ENCODE data around the gene FANCE. TPM values are rescaled to one million over a fixed set of nuclear protein-coding genes. Genes with fewer than 3 reads are reported as not detected.

The FANCE gene
- total RNA-seq, 2 experiments from 2014 or later, result 1.6 to 1.7 TPM

GRCh38 chr6:35490821-35491557, 38.9 kb downstream of the FANCE start:
- TF ChIP-seq, protein P1, sequence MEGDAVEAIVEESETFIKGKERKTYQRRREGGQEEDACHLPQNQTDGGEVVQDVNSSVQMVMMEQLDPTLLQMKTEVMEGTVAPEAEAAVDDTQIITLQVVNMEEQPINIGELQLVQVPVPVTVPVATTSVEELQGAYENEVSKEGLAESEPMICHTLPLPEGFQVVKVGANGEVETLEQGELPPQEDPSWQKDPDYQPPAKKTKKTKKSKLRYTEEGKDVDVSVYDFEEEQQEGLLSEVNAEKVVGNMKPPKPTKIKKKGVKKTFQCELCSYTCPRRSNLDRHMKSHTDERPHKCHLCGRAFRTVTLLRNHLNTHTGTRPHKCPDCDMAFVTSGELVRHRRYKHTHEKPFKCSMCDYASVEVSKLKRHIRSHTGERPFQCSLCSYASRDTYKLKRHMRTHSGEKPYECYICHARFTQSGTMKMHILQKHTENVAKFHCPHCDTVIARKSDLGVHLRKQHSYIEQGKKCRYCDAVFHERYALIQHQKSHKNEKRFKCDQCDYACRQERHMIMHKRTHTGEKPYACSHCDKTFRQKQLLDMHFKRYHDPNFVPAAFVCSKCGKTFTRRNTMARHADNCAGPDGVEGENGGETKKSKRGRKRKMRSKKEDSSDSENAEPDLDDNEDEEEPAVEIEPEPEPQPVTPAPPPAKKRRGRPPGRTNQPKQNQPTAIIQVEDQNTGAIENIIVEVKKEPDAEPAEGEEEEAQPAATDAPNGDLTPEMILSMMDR (IDR thresholded peaks at IDR 0.05), result no peak
- DNase-seq, result no peak
- H3K27ac Mint-ChIP-seq, result no peak overlapping the region
- peaks cover 14% of the 10 kb centered on the region for H3K4me1 ChIP-seq (ENCODE audit: insufficient read depth, low read length)
- CTCF ChIA-PET, result no interaction called here
- H3K4me1 Mint-ChIP-seq (ENCODE audit: low read depth), result peaks cover 18% of the 10 kb centered on the region
- no peak overlapping the region for H3K4me3 ChIP-seq (ENCODE audit: low read length)
- H3K27me3 ChIP-seq (ENCODE audit: control insufficient read depth in 1 of 2, insufficient read depth in 2 of 2, low read length in 2 of 2), result no peaks in the 10 kb centered on the region
- no peaks in the 10 kb centered on the region for H3K27me3 Mint-ChIP-seq
- H3K36me3 ChIP-seq (ENCODE audit: insufficient read depth, low read length), result no peaks in the 10 kb centered on the region
- H3K36me3 Mint-ChIP-seq (ENCODE audit: low read depth), result no peaks in the 10 kb centered on the region
- no peaks in the 10 kb centered on the region for H3K9me3 ChIP-seq (ENCODE audit: control insufficient read depth in 1 of 2, insufficient read depth in 1 of 2, low read length in 2 of 2)
- no peak for ATAC-seq (ENCODE audit: poor library complexity)
- POLR2A ChIA-PET, result no interaction called here
- no peak overlapping the region for H3K4me3 Mint-ChIP-seq
- intact Hi-C loops (cut with DNase I, micrococcal nuclease), result no loop called here
- no peaks in the 10 kb centered on the region for H3K9me3 Mint-ChIP-seq
- H3K27ac ChIP-seq (ENCODE audit: low read depth in 1 of 2, low read length in 2 of 2), result no peak overlapping the region

- intact Hi-C loops (cut with DNase I, micrococcal nuclease), result no loop called here
- POLR2A ChIA-PET, result interaction anchor here (0.6 kb wide), 1 partner anchor 969 kb away, joined by 3 read pairs; no protein-coding TSS in a partner anchor
- H3K27ac ChIP-seq (ENCODE audit: low read depth in 1 of 2, low read length in 2 of 2), result no peak overlapping the region
- no peak overlapping the region for H3K27ac Mint-ChIP-seq
- CTCF ChIA-PET, result no interaction called here
- H3K27me3 Mint-ChIP-seq, result no peaks in the 10 kb centered on the region
- ATAC-seq (ENCODE audit: poor library complexity) (no peak), DNase-seq (no peak)
- H3K4me1 Mint-ChIP-seq (ENCODE audit: low read depth), result peaks cover 18% of the 10 kb centered on the region
- H3K4me3 Mint-ChIP-seq, result no peak overlapping the region
- H3K4me3 ChIP-seq (ENCODE audit: low read length), result no peak overlapping the region
- H3K27me3 ChIP-seq (ENCODE audit: control insufficient read depth in 1 of 2, insufficient read depth in 2 of 2, low read length in 2 of 2), result no peaks in the 10 kb centered on the region
- H3K36me3 ChIP-seq (ENCODE audit: insufficient read depth, low read length), result no peaks in the 10 kb centered on the region
- H3K9me3 ChIP-seq (ENCODE audit: control insufficient read depth in 1 of 2, insufficient read depth in 1 of 2, low read length in 2 of 2), result no peaks in the 10 kb centered on the region
- H3K36me3 Mint-ChIP-seq (ENCODE audit: low read depth), result no peaks in the 10 kb centered on the region
- H3K4me1 ChIP-seq (ENCODE audit: insufficient read depth, low read length), result peaks cover 14% of the 10 kb centered on the region
- TF ChIP-seq, protein P1 (IDR thresholded peaks at IDR 0.05), result no peak
- no peaks in the 10 kb centered on the region for H3K9me3 Mint-ChIP-seq
These were observed 39.6 kb downstream of the FANCE start for GRCh38 chr6:35491558-35492257.

DNA sequence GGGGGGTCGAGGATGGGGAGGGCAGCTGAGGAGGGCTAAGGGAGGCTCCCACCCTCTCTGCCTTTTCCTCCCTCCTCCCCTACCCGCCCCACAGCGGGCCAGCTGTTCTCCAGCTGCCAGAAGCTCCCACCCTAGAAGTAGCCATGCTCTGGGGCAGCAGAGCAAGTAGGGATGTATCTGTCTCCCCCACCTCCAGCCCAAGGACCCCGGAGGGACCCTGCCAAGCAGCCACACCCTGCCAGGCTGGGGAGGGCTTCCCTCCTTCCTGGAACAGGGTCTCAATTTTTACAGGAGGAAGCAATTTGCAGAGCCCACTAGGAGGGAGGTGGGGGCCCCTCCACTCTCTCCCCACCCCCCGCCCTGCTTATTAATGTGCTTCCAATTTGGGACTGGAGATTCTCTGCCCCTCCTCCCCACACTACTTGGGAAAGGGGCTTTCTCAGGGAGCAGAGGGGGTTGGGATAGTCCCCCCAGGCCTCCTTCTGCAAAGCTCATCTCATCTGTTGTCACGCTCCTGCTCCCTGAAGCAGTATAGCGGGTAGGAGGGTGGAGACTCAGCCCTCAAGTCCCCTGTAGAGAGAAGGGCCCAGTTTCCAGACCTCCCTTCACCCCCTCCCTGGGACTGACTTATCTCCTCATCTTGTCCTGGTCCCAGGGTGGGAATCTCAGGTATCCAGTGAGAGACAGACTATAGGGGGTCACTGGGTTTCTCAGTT, 40.3 kb downstream of the FANCE start:
- CTCF ChIA-PET, result no interaction called here
- ATAC-seq (ENCODE audit: poor library complexity) (no peak), DNase-seq (no peak)
- intact Hi-C loops (cut with DNase I, micrococcal nuclease), result no loop called here
- H3K4me3 ChIP-seq (ENCODE audit: low read length), result no peak overlapping the region
- H3K9me3 ChIP-seq (ENCODE audit: control insufficient read depth in 1 of 2, insufficient read depth in 1 of 2, low read length in 2 of 2), result no peaks in the 10 kb centered on the region
- no peaks in the 10 kb centered on the region for H3K36me3 ChIP-seq (ENCODE audit: insufficient read depth, low read length)
- no peaks in the 10 kb centered on the region for H3K27me3 ChIP-seq (ENCODE audit: control insufficient read depth in 1 of 2, insufficient read depth in 2 of 2, low read length in 2 of 2)
- TF ChIP-seq, protein P1 (IDR thresholded peaks at IDR 0.05), result no peak
- peaks cover 18% of the 10 kb centered on the region for H3K4me1 Mint-ChIP-seq (ENCODE audit: low read depth)
- no peaks in the 10 kb centered on the region for H3K27me3 Mint-ChIP-seq
- H3K4me3 Mint-ChIP-seq, result no peak overlapping the region
- POLR2A ChIA-PET, result interaction anchor here (0.6 kb wide), 1 partner anchor 969 kb away, joined by 3 read pairs; no protein-coding TSS in a partner anchor
- H3K4me1 ChIP-seq (ENCODE audit: insufficient read depth, low read length), result peaks cover 15% of the 10 kb centered on the region
- H3K27ac Mint-ChIP-seq, result no peak overlapping the region
- H3K27ac ChIP-seq (ENCODE audit: low read depth in 1 of 2, low read length in 2 of 2), result no peak overlapping the region
- H3K9me3 Mint-ChIP-seq, result no peaks in the 10 kb centered on the region
- no peaks in the 10 kb centered on the region for H3K36me3 Mint-ChIP-seq (ENCODE audit: low read depth)

Measured in CD4-positive, alpha-beta T cell (primary cell).